ENCODE data around the gene ABTB1.

The ABTB1 gene

GRCh38 chr3:127711896-127712295 lies 39.1 kb downstream of the ABTB1 start:
- no peak for DNase-seq
- H3K4me3 ChIP-seq (ENCODE audit: low read length): no peak overlapping the region
- no peaks in the 10 kb centered on the region for H3K4me1 ChIP-seq (ENCODE audit: low read length)
- H3K9ac ChIP-seq (ENCODE audit: low read length): no peak overlapping the region
- TF ChIP-seq EZH2phosphoT487 (IDR thresholded peaks at IDR 0.05; ENCODE audit: low read length) (no peak), CTCF (IDR thresholded peaks at IDR 0.05; ENCODE audit: low read length) (no peak), EZH2 (optimal IDR thresholded peaks at IDR 0.05; ENCODE audit: low read depth, low read length) (no peak)
- H3K79me2 ChIP-seq (ENCODE audit: low read length): no peaks in the 10 kb centered on the region
- H3K36me3 ChIP-seq (replicated peaks; ENCODE audit: insufficient read depth, low read length): no peaks in the 10 kb centered on the region
- no peaks in the 10 kb centered on the region for H4K20me1 ChIP-seq (ENCODE audit: insufficient read depth, low read length)
- no peaks in the 10 kb centered on the region for H3K27me3 ChIP-seq (replicated peaks; ENCODE audit: insufficient read depth, low read length)
- H3F3A ChIP-seq (ENCODE audit: insufficient read depth, low read length): no peaks in the 10 kb centered on the region
- no peak overlapping the region for H3K4me2 ChIP-seq (ENCODE audit: low read depth, low read length)
- H2AFZ ChIP-seq (ENCODE audit: low read length): no peak overlapping the region
- H3K9me3 ChIP-seq (replicated peaks; ENCODE audit: insufficient read depth, low read length): no peaks in the 10 kb centered on the region
- no peak overlapping the region for H3K27ac ChIP-seq (ENCODE audit: low read length)
- no peaks in the 10 kb centered on the region for H3K9me2 ChIP-seq (replicated peaks; ENCODE audit: insufficient read depth, low read length)

GRCh38 chr3:127712461-127712860 lies 39.7 kb downstream of the ABTB1 start:
- Histone ChIP-seq H3K4me3 (ENCODE audit: low read length) (no peak overlapping the region), H3K9ac (ENCODE audit: low read length) (no peak overlapping the region), H3K36me3 (replicated peaks; ENCODE audit: insufficient read depth, low read length) (no peaks in the 10 kb centered on the region), H3K79me2 (ENCODE audit: low read length) (no peaks in the 10 kb centered on the region), H4K20me1 (ENCODE audit: insufficient read depth, low read length) (no peaks in the 10 kb centered on the region), H3K4me2 (ENCODE audit: low read depth, low read length) (no peak overlapping the region), H3K9me2 (replicated peaks; ENCODE audit: insufficient read depth, low read length) (no peaks in the 10 kb centered on the region), H3F3A (ENCODE audit: insufficient read depth, low read length) (no peaks in the 10 kb centered on the region), H3K4me1 (ENCODE audit: low read length) (no peaks in the 10 kb centered on the region), H3K27me3 (replicated peaks; ENCODE audit: insufficient read depth, low read length) (no peaks in the 10 kb centered on the region), H2AFZ (ENCODE audit: low read length) (no peak overlapping the region), H3K27ac (ENCODE audit: low read length) (no peak overlapping the region), H3K9me3 (replicated peaks; ENCODE audit: insufficient read depth, low read length) (no peaks in the 10 kb centered on the region)
- DNase-seq: no peak
- TF ChIP-seq CTCF (IDR thresholded peaks at IDR 0.05; ENCODE audit: low read length) (no peak), EZH2 (optimal IDR thresholded peaks at IDR 0.05; ENCODE audit: low read depth, low read length) (no peak), EZH2phosphoT487 (IDR thresholded peaks at IDR 0.05; ENCODE audit: low read length) (no peak)

- Histone ChIP-seq H3K4me1 (ENCODE audit: low read length) (no peaks in the 10 kb centered on the region), H3K9ac (ENCODE audit: low read length) (no peak overlapping the region), H4K20me1 (ENCODE audit: insufficient read depth, low read length) (no peaks in the 10 kb centered on the region), H3K9me3 (replicated peaks; ENCODE audit: insufficient read depth, low read length) (no peaks in the 10 kb centered on the region), H3K27me3 (replicated peaks; ENCODE audit: insufficient read depth, low read length) (no peaks in the 10 kb centered on the region), H3K36me3 (replicated peaks; ENCODE audit: insufficient read depth, low read length) (no peaks in the 10 kb centered on the region), H3K79me2 (ENCODE audit: low read length) (no peaks in the 10 kb centered on the region), H3K4me3 (ENCODE audit: low read length) (no peak overlapping the region), H3K9me2 (replicated peaks; ENCODE audit: insufficient read depth, low read length) (no peaks in the 10 kb centered on the region), H3K4me2 (ENCODE audit: low read depth, low read length) (no peak overlapping the region), H2AFZ (ENCODE audit: low read length) (no peak overlapping the region), H3K27ac (ENCODE audit: low read length) (no peak overlapping the region), H3F3A (ENCODE audit: insufficient read depth, low read length) (no peaks in the 10 kb centered on the region)
- TF ChIP-seq EZH2phosphoT487 (IDR thresholded peaks at IDR 0.05; ENCODE audit: low read length) (no peak), EZH2 (optimal IDR thresholded peaks at IDR 0.05; ENCODE audit: low read depth, low read length) (no peak), CTCF (IDR thresholded peaks at IDR 0.05; ENCODE audit: low read length) (no peak)
- DNase-seq: no peak
These were observed 40.4 kb downstream of the ABTB1 start for GRCh38 chr3:127712881-127713771.
